Stimulated activated CD4-positive, alpha-beta T cell treated with anti-CD3 and anti-CD28 coated beads, Interleukin-4, amount 100 ng/mL, for 24 hours (primary cell): ENCODE measurements around the gene CACNA1D.
A peak's percentile ranks its signal among the peaks of the same experiment; 100 is the strongest.

Experiments used
- DNase-seq: peaks from one replicate; pipeline ENCODE4 v3.0.0-alpha.2; 2020

The CACNA1D gene

DNA sequence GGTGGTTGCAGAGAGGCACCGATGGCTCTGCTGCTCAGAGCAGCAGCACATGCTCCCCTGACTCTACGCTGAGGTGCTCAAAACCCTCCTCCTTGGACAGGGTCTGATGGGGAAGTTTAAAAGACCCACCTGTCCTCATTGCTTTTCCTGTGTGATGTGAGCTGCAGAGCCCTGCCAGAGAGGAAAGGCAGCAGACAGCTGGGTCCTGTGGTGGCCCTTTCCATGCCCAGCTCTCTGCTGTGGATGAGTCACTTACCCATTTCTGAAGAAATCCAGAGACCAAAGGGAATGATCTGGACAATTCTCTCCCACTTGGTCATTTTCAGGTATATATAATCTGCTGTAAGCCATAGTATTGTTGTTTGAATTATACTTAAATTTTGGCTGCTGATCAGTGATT, 230.2 kb downstream of the CACNA1D start:
- DNase-seq = no peak

DNA sequence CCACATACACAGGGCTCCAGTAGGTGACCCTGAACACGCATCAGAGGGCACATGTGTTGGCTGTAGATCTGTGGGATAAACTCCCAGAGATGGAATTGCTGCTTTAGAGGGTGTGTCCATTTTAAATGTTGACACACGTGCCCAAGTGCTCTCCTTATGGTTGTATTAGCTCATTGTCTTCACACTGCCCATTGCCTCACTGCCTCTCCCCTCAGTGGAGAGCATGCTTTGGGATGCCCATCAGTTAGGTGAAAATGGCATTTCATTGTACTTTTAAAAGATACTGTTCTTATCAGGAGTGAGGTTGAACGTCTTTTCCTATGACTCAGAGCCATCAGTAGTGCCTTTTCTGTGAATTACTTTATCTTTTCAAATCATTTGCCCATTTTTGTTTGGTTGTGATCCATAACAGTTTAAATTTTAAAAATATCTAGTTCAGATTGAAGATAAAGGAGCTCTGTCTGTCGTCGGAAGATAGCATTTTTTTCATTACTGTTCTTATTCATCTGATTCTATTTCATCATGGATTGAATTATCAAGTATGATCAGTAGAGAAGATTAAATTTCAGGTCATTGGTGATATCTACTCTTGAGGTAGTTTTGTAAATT, 231.1 kb downstream of the CACNA1D start:
- DNase-seq = no peak

DNA sequence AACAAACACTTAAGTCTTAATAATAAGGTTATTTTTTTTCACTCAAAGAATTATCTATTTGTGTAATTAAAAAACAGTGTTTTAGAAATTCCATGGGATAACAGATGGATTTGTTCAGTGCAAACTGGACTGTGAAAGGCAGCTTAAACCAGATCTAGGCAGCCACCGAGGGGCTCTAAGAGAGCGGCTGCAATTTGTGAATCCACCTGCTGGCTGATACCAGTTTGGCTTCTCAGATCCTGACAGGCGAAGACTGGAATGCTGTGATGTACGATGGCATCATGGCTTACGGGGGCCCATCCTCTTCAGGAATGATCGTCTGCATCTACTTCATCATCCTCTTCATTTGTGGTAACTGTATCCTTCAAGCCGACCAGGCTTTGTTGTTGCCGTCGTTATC, 232.2 kb downstream of the CACNA1D start:
- DNase-seq = no peak

DNA sequence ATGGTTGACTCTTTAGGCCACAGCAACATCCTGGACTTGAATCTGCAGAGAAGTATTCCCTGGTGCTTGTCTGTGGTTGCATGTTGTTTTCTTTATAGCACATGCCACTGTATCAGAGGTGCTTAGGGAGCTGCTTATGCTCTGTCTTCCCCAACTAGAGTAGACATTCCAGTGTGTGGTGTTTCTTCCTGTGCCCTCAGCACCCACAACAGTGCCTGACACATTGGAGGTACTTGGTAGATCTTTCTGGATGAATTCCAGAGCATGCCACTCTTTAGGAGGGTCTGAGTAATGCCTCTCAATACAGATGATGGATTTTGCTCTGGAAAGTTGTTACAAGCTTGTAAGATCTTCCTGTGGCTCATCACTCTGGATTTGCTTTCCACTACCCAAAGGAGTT, 234.2 kb downstream of the CACNA1D start:
- no peak for DNase-seq

DNA sequence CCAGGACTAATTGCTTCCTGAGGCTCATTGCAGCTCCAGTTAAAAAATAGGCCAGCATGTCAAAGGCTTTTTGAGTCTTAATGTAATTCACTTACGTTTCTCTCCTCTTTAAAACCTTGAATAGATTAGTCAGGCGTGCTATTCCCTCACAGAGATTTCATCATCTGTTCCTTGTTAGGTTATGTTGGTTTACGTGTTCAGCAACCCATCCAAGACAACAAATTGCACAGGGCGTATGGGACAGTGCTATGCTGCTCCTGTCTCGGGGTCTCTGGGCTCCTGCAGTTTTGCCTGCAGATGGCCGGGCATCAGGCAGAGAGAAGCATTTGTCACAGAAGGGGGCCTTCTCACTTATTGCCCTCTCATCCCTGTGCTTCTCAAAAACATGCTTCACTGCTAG, 234.7 kb downstream of the CACNA1D start:
- no peak for DNase-seq

DNA sequence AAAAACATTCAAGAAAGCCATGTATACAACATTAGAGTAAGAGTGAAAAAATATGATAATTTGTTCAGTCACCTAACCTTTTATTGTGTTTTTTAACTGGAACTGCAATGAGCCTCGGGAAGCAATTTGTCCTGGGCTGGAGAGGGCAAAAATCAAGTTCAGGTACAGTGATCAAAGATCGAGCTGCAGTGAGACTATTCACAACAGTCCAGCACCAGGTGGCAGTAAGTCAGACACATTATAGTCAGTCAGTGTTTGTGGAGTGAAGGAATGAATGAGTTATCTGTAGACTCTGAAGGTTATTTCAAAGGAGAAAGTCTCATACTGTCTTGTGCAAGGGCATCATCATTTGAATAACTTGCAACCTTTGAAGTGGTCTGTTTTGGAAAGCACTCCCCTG, 235.2 kb downstream of the CACNA1D start:
- DNase-seq = no peak

DNA sequence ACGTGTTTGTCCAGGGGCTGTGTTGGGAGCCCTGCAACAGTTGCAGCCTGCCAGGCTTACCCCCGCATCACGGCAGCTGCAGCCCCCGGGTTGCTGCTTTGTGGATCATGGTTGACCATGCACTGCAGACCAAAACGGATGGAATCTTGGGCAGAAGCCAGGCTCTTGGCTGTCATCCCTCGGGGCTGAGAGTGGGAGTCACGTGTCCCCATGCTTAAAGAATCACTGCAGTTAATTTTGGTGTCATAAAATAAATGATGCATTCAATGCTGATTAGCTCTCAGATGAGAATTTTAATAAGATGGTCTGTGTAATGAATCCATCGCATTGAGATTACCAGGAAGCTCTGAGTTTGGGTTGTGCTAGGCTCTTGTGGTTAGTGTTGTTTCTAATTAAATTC, 236.2 kb downstream of the CACNA1D start:
- DNase-seq = no peak

DNA sequence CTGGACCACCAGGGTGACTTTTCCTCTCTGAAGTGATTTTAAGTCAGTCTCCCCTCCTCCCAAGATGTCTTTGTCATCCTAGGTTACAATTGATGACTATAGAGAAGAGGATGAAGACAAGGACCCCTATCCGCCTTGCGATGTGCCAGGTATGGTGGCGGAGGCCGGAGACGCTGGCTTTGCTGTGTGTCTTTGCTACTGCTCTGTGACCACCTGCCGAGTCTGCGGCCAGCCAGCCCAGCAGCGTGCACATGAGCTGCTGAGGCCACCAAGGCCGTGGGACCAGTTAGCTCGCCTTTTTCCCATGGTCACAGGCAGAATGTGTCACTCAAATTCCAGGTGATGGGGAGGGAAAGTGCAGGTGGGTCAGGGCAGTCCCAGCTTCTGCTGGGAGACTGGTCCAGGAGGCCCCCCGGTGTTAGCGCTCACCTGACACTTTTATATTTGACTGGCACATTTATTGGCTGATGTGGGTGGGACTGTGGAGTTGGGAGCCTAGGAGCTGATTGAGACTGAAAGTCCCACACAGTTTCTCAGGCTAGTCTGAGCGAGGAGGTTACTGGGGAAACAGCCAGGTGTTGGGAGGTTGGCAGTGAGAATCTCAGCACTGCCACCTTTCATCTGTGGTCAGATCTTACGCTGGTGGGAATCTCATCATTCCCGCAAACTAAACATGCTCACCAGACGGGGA, 237.7 kb downstream of the CACNA1D start:
- DNase-seq = no peak

DNA sequence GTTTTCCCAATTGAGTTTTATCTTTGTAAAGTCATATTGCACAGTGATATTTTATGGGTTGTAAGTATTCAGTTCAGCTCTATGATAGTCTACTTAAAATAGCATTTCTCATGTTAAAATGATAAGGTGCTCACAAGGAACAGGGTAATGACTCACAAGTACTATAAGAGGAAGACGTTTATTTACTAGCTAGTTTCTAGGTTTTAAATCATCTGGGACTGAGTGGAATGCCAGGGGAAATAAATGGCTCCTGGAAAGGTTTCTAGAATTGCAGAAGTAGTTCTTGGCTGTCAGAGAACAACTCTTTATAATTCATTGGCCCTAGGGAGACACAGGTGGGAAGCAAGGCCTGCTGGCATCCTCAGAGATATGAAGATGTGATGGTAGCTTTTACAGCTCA, 239.0 kb downstream of the CACNA1D start:
- DNase-seq = no peak

DNA sequence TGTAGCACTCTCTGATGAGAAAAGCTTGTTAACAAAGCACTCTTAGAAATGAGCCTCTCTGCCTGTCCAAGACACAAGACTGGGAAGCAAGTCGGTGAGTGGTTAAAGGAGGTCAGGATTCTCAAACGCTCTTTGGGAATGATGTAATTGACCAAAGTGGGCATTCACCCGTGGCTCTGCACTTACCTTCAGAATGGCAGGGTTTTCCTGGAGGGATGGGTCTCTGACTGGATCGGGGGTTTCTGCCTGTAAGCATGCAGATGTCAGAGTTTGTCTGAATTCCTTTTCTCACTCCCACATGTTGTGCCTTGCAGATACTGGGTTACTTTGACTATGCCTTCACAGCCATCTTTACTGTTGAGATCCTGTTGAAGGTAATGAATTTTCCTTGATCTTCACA, 245.6 kb downstream of the CACNA1D start:
- DNase-seq = no peak

DNA sequence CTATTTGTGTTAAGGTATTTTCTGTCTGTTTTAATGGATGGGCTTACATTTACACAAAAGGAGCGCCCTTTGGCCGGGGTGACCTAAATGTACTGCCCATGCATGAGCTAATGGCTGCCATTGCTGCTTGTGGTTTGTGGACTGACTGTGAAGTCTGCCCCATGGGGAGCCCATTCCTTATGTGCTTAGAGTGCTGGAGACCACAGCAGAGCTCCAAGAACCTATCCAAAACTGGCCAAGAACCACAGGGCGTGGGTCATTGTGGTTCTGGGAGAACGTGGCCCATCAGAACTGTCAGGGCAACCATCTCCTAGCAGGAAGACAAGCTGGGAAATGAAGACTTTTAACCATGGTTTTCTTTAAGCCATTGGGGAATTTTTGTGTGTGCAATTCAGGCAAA, 246.5 kb downstream of the CACNA1D start:
- no peak for DNase-seq

DNA sequence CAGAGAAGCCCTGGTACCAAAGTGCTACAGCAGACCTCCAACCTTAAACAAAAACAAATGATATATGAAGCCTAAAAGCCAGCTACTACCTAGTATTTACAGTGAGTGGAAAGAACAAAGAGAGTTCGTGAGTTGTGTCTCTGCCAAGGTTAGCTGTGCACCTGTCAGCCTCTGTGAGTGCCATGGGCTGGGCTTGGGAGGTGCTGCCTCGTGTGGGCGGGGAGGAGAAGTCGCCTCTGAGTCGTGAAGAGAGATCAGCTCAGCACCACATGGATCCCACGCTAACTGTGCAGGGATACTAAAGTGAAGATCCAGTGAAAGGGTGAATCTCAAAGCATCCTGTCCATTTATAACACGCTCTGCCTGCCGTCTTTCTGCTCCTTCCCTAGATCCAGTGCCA, 249.9 kb downstream of the CACNA1D start:
- no peak for DNase-seq

DNA sequence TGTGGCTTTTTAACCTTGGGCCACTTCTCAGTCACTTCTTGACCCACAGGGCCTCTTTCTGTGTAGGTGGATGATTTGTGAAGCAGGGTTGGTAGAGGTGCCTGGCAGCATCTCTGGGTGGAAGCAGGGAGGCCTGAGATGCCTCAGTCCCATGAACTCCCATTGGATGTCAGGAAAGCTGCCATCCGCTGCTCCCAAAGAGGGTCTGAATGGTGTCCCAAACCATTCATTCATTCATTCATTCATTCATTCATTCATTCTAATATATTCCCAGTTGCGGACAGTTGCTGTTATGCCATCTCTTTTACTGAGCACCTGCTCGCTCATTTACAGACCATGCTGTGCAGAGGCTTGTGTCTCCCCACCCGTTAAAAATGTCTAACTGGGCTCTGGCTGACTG, 253.1 kb downstream of the CACNA1D start:
- DNase-seq = no peak

DNA sequence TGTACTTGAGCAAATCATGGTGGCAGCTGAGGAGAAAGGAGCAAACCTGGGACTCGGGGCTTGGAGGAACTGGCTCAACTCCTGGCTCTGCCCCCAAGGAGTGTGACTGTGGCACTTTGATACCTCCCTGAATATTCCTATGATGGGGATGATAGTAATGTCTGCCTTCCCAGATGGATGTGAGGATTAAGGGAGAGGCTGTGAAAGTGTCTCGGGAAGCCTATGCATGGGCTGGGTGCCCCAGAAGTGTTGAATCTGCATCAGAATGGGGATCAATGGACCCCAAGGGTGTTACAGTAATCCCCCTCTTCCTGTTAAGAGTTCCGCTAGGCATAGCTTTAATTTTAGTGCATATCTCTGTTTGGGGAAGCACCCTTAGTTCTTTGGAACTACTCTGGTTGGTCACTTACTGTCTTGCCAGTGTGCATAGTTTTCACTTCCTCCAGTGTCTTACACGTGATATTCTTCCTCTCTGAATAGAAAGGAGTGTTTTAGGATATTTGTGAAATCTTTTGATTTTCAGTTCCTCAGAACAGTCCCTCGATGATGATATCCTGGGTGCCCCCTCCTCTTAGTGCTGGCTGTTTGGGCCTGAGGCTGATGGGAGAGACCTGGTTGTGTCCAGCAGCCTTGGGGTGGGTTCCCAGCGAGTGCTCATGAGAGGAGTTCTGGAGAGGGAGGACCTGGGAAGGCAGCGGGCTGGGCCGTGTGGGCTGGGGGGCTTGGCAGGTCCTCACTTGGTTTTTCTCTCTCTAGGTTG, 254.3 kb downstream of the CACNA1D start:
- DNase-seq = no peak

DNA sequence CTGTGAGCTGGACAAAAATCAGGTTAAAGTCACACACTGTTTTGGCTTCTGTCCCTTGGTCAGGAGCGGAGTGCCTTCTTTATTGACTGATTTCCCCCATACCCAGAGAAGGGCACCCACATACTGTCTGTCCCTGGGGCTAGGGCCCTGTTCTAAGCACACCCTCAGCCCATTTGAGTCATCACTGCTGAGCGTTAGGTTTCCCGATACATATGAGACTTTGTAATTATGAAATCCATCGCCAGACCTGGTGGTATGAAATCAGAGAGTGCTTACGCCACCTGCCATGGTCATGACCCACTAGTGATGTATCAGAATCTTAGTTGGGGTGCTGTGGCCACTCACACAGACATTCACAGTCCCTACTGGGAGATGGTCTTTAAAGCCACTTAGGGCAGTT, 255.0 kb downstream of the CACNA1D start:
- DNase-seq = no peak

DNA sequence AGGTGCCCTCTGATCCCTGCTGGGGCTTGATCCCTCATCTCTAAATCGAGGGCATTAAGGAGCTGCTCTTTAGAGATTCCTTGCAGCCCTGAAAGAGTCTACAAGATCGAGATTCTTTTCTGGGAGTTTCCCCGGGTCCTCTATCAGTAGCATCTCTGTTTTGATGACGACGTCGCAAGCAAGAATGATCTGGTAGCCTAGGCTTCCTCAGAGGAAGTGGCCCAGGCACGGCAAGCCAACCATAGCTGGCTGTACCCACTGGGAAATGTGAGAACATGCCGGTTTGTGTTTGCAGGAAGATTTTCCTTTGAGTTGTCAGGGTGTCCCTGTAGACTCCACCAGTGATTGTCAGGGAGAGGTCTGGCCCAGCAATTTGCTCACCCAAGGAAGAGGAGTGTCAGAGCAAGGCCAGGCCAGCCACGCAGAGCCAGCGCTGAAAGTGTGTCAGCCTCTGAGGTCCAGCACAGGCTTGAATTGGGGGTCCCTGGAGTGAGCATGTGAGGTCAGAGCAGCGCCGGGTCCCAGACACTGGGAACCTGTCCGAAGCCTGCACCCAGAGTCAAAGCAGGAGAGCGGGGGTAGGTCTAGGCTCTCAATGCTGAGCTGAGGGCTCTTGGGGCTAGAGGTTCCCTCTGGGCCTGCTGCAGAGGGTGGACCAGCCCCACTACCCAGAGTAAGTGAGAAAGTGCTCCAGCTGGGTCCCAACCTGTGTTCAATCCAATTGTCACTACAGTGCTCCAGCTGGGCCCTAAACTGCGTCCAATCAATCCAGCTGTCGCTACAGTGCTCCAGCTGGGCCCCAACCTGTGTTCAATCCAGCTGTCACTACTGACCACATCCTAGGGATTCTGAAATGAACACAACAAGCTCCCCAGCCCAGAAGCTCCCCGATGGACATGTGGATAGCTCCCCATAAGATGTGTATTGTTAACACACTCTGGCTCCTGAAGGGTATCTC, 256.1 kb downstream of the CACNA1D start:
- DNase-seq = no peak

DNA sequence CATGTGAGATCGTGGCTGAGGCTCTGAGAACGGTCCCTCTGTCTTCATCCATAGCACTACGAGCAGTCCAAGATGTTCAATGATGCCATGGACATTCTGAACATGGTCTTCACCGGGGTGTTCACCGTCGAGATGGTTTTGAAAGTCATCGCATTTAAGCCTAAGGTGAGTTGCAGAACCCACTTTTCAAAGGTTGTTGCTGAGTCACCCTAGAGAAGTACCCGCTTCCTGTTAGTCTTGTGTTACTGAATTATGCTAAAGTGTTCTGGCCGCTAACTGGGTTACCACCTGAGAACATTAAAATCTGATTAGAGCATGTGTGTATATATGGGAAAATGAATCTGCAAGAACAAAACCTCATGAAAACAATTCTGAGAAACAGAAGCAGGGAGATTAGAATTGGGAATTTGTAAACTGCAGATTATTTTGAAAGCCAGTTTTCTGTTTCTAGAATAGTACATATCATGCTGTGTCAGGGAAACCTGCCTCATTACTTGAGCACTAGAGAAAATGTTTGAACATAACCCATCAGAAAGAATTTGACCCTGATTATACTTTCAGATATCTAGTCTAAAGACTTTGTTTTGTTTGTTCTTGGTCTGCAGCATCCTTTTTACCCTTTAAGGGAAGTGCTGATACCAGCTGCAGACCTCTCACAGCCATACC, 259.2 kb downstream of the CACNA1D start:
- peak; percentile 12 for DNase-seq

DNA sequence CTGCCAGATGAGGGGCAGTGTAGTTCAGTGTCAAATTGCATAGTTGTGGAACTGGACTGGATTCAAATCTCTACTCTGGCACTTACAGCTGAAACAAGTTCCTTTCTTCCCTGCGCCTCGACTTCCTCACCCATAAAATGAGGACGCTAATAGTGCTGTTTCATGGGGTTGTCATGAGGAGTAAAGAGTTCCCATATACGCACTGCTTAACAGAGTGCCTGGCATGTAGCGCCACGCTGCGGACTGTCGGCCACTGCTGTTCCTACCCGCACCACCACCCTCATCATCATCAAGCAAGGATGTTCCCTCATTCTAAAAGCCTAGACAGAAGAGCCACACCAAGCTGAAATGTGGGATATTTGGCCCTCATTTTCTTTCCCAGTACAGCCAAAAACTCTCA, 259.9 kb downstream of the CACNA1D start:
- no peak for DNase-seq

DNA sequence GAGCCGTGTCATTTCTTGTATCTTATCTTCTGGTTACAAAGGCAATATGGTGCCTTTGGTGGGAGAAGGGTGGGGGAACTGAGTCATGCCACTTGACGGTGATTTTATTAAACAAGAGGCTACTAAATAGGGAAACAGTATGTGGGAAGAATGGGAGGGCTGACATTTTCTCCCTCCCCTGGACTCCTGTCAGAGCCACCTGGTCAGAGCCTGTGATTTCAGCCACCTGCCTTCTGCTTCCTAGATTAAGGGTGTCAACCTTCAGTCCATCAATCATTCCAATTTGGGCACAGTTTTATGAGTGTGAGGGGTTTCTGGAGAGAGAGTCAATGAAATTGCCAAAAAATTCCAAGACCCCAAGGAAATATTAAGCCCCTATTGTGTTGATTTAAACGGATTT, 264.4 kb downstream of the CACNA1D start:
- no peak for DNase-seq

DNA sequence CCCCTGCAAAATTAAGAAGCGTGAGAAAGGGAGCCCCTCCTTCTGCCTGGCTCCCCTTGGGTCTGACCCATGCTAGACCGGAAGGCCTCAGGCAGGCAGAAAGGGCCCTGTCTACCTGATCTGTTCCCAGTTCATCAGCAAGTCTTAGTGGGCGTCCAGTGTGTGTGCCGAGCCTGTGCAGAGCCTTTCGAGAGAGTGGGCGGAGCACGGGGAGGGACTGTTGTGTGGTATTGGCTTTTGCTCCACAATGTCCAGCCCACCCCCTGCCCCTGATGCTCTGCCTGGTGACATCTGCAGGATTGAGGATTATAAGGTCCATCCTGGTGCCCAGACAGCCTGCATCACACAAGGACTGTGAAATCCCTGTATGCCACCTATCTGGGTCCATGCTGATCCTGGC, 268.9 kb downstream of the CACNA1D start:
- no peak for DNase-seq

DNA sequence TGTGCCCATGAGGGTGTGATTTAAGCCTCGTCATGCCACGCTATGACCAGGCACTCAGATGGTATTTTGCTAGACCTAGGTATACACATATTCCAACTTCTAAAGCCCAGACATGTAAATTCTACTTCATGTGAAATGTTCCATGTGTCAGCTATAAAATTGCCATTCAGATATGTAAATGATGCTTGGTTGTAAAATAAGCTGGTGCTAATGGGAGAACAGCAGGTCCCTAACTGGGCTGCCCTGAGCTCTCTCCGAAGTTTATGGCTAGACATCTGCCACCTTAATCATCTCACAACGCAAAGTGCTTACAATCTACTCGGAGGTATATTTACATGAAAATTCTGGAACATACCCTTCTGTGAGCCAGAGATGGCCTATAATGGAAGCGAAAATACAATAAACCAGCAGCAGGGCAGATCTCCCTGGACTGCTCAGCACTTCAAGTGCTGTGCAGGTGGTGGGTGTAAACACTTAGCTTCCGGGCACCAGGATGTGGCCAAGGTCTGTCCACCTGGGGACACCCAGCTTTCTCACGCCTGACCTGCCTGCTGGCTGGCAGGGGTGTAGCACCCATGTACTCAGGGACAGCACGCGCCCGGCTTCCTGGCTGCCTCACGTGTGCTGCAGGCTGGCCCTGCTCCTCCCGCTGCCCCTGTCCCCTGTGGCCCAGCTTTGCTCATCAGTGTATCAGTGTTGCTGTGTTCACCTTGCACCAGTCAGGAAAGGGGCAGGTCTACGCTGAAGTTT, 269.8 kb downstream of the CACNA1D start:
- DNase-seq = no peak

DNA sequence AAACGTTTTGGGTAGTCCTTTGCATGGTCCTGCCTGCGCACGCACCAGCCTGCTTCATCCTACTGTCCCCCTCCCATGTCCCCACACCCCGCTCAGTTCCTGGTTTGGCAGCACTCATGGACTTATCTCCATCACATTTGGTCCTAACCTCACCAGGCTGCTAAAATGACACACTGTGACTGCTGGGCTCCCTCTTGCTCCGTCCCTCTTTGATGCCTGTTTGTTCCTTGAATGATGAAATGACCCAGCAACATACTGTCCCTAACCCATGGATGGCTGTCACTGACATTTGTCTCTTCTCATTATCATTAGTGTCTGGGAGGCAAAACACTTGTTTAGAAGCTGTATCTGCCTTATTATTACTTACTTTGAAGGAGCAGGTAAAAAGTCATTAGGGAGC, 271.3 kb downstream of the CACNA1D start:
- no peak for DNase-seq
